GM23338 (cell line): ENCODE data around the gene LRRC25. TPM values are rescaled to one million over a fixed set of nuclear protein-coding genes. Genes with fewer than 3 reads are reported as not detected.

ENCODE experiments used
- ATAC-seq: fragments of 200-7000 bp; cut with Tn5 transposase; 3 replicates; pipeline ENCODE4 v1.9.1; 2020
- DNase-seq: peaks from one replicate; pipeline ENCODE4 v3.0.0-alpha.2; 2015; ENCODE audit warnings: low spot score
- H2AFZ ChIP-seq: fragments of 200-600 bp; sonication (generic); 2 replicates; pipeline ENCODE4 v1.8.0; 2016; ENCODE audit warnings: antibody characterized with exemption, mild to moderate bottlenecking, moderate library complexity
- H3F3A ChIP-seq: fragments of 200-600 bp; sonication (generic); replicated peaks from 2 replicates; pipeline ENCODE4 v1.8.0; 2017; ENCODE audit warnings: antibody characterized with exemption, mixed run types, low read depth
- H3K27ac ChIP-seq: fragments of 200-600 bp; sonication (generic); 2 replicates; pipeline ENCODE4 v1.6.1; 2016; ENCODE audit warnings: low read depth
- H3K27me3 ChIP-seq: fragments of 200-600 bp; sonication (generic); 2 replicates; pipeline ENCODE4 v1.8.0; 2016; ENCODE audit warnings: mild to moderate bottlenecking, mixed run types, moderate library complexity; ENCODE audit not compliant: insufficient read depth
- H3K36me3 ChIP-seq: fragments of 200-600 bp; sonication (generic); 2 replicates; pipeline ENCODE4 v1.8.0; 2016; ENCODE audit warnings: mild to moderate bottlenecking; ENCODE audit not compliant: insufficient read depth
- H3K4me1 ChIP-seq: fragments of 200-600 bp; sonication (generic); 2 replicates; pipeline ENCODE4 v1.8.0; 2016; ENCODE audit warnings: mild to moderate bottlenecking, moderate library complexity; ENCODE audit not compliant: insufficient read depth
- H3K4me2 ChIP-seq: fragments of 200-600 bp; sonication (generic); 2 replicates; pipeline ENCODE4 v1.7.1; 2017; ENCODE audit warnings: mixed run types
- H3K4me3 ChIP-seq: fragments of 200-600 bp; sonication (generic); 2 replicates; pipeline ENCODE4 v1.6.1; 2016; ENCODE audit warnings: mixed run types
- H3K79me2 ChIP-seq: fragments of 200-600 bp; sonication (generic); replicated peaks from 2 replicates; pipeline ENCODE4 v1.8.0; 2017; ENCODE audit warnings: mild to moderate bottlenecking; ENCODE audit not compliant: insufficient read depth
- H3K9me2 ChIP-seq: fragments of 200-600 bp; sonication (generic); 2 replicates; pipeline ENCODE4 v1.8.0; 2017; ENCODE audit not compliant: insufficient read depth
- H4K20me1 ChIP-seq: fragments of 200-600 bp; sonication (generic); replicated peaks from 2 replicates; pipeline ENCODE4 v1.8.0; 2017; ENCODE audit warnings: mild to moderate bottlenecking; ENCODE audit not compliant: insufficient read depth
- H3K27ac Mint-ChIP-seq: 2 replicates; pipeline ENCODE4 v1.8.0; 2020; ENCODE audit warnings: inconsistent platforms, mild to moderate bottlenecking, moderate library complexity, mixed read lengths
- H3K27me3 Mint-ChIP-seq: 3 replicates; pipeline ENCODE4 v1.8.0; 2022; ENCODE audit warnings: low read depth, mild to moderate bottlenecking, moderate library complexity, mixed read lengths, inconsistent platforms; ENCODE audit not compliant: insufficient read depth, poor library complexity
- H3K36me3 Mint-ChIP-seq: 3 replicates; pipeline ENCODE4 v1.8.0; 2021; ENCODE audit warnings: low read depth, mild to moderate bottlenecking, inconsistent platforms, moderate library complexity, mixed read lengths
- H3K4me1 Mint-ChIP-seq: 3 replicates; pipeline ENCODE4 v1.8.0; 2020; ENCODE audit warnings: mild to moderate bottlenecking, inconsistent platforms, mixed read lengths
- H3K4me3 Mint-ChIP-seq: 3 replicates; pipeline ENCODE4 v1.8.0; 2021; ENCODE audit warnings: moderate library complexity, mild to moderate bottlenecking, inconsistent platforms, mixed read lengths
- H3K9me3 Mint-ChIP-seq: 3 replicates; pipeline ENCODE4 v1.8.0; 2020; ENCODE audit warnings: moderate library complexity, mild to moderate bottlenecking, inconsistent platforms, mixed read lengths
- CREB1 ChIP-seq: fragments of 250-450 bp; sonication (Bioruptor Pico); IDR thresholded peaks from 2 replicates; pipeline ENCODE4 v1.5.0; 2020; ENCODE audit warnings: low read depth, mild to moderate bottlenecking, moderate library complexity
- JUNB ChIP-seq: IDR thresholded peaks from one replicate; pipeline ENCODE4 v1.6.1; 2016; ENCODE audit warnings: antibody characterized with exemption; ENCODE audit not compliant: unreplicated experiment
- NANOG ChIP-seq: IDR thresholded peaks from 2 replicates; pipeline ENCODE4 v1.6.1; 2016; ENCODE audit warnings: antibody characterized with exemption, borderline replicate concordance
- POLR2AphosphoS5 ChIP-seq: IDR thresholded peaks from 2 replicates; pipeline ENCODE4 v1.6.1; 2016; ENCODE audit warnings: antibody characterized with exemption, low read depth
- REST ChIP-seq: IDR thresholded peaks from one replicate; pipeline ENCODE4 v1.6.1; 2018; ENCODE audit warnings: antibody characterized with exemption; ENCODE audit not compliant: unreplicated experiment
- STAT1 ChIP-seq: IDR thresholded peaks from one replicate; pipeline ENCODE4 v1.6.1; 2016; ENCODE audit warnings: antibody characterized with exemption; ENCODE audit not compliant: unreplicated experiment
- ZNF331 ChIP-seq: fragments of 250-450 bp; sonication (Bioruptor Pico); IDR thresholded peaks from 2 replicates; pipeline ENCODE4 v1.5.0; 2020; ENCODE audit warnings: low read depth, mild to moderate bottlenecking, moderate library complexity
- polyA plus RNA-seq: library from polyadenylated mRNA; unstranded; fragments of >200 nt; fragmentation: Nextera tagmentation; extraction: Ambion mirVana; gene quantifications from 2 replicates; pipeline ENCODE4 v1.2.1, GENCODE V29; 2016
- total RNA-seq: library from RNA; depleted of rRNA; stranded (reverse); fragments of >200 nt; shearing (Covaris generic); gene quantifications from 2 replicates; pipeline ENCODE4 v1.2.3, GENCODE V29; 2014
- TF ChIP-seq, protein P1 (sequence below): IDR thresholded peaks from 2 replicates; pipeline ENCODE4 v1.6.1; 2016; ENCODE audit warnings: antibody characterized with exemption

LRRC25 gene
- total and polyA plus RNA-seq, 2 experiments from 2014 or later, result 0.17 to 0.24 TPM

GRCh38 chr19:18438331-18439024 is 41.1 kb upstream of the LRRC25 start:
- Histone ChIP-seq H2AFZ (peak overlapping the region; percentile 76; the same call in 1 of the 2 replicates), H3K4me2 (peak overlapping the region; percentile 82), H3K27ac (peak overlapping the region; percentile 78; the same call in 1 of the 2 replicates), H3K4me1 (peaks cover 24% of the 10 kb centered on the region), H4K20me1 (peaks cover 3% of the 10 kb centered on the region), H3K4me3 (peak overlapping the region; percentile 79), H3F3A (peaks cover 30% of the 10 kb centered on the region; the same call in 1 of the 2 replicates), H3K36me3 (no peaks in the 10 kb centered on the region), H3K79me2 (no peaks in the 10 kb centered on the region), H3K27me3 (no peaks in the 10 kb centered on the region), H3K9me2 (no peaks in the 10 kb centered on the region)
- H3K4me3 Mint-ChIP-seq, result peak overlapping the region; percentile 49
- peaks cover 34% of the 10 kb centered on the region for H3K27me3 Mint-ChIP-seq
- peaks cover 31% of the 10 kb centered on the region for H3K4me1 Mint-ChIP-seq
- peaks cover 4% of the 10 kb centered on the region for H3K9me3 Mint-ChIP-seq
- H3K36me3 Mint-ChIP-seq, result peaks cover 26% of the 10 kb centered on the region
- ATAC-seq (peak; percentile 13), DNase-seq (peak; percentile 64)
- TF ChIP-seq JUNB (no peak), REST (no peak), ZNF331 (CRISPR knock-in tag) (no peak), NANOG (no peak), CREB1 (CRISPR knock-in tag) (no peak), POLR2AphosphoS5 (no peak)
- TF ChIP-seq, protein P1, sequence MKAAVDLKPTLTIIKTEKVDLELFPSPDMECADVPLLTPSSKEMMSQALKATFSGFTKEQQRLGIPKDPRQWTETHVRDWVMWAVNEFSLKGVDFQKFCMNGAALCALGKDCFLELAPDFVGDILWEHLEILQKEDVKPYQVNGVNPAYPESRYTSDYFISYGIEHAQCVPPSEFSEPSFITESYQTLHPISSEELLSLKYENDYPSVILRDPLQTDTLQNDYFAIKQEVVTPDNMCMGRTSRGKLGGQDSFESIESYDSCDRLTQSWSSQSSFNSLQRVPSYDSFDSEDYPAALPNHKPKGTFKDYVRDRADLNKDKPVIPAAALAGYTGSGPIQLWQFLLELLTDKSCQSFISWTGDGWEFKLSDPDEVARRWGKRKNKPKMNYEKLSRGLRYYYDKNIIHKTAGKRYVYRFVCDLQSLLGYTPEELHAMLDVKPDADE, result no peak
- H3K27ac Mint-ChIP-seq, result peak overlapping the region; percentile 72; the same call in 1 of the 2 replicates

- Histone ChIP-seq H3K27ac (peak within 1 kb of the TSS; percentile 78; the same call in 1 of the 2 replicates), H3K27me3 (no peaks in the 10 kb centered on the region), H3K36me3 (no peaks in the 10 kb centered on the region), H4K20me1 (peaks cover 3% of the 10 kb centered on the region), H3K79me2 (no peaks in the 10 kb centered on the region), H3K4me3 (peak within 1 kb of the TSS; percentile 79), H3K4me1 (peaks cover 28% of the 10 kb centered on the region), H2AFZ (peak within 1 kb of the TSS; percentile 76), H3K9me2 (no peaks in the 10 kb centered on the region), H3F3A (peaks cover 30% of the 10 kb centered on the region; the same call in 1 of the 2 replicates), H3K4me2 (peak within 1 kb of the TSS; percentile 82)
- peak; percentile 21 for ATAC-seq
- peak within 1 kb of the TSS; percentile 78 for H3K4me3 Mint-ChIP-seq
- peaks cover 4% of the 10 kb centered on the region for H3K9me3 Mint-ChIP-seq
- H3K27me3 Mint-ChIP-seq, result peaks cover 31% of the 10 kb centered on the region
- H3K27ac Mint-ChIP-seq, result peak within 1 kb of the TSS; percentile 72; the same call in 1 of the 2 replicates
- peak; percentile 79 for DNase-seq
- H3K4me1 Mint-ChIP-seq, result peaks cover 31% of the 10 kb centered on the region
- H3K36me3 Mint-ChIP-seq, result peaks cover 22% of the 10 kb centered on the region
- TF ChIP-seq STAT1, result no peak
- TF ChIP-seq, protein P1, result no peak
- peak; percentile 80 for TF ChIP-seq POLR2AphosphoS5
These were observed 40.3 kb upstream of the LRRC25 start, which contains the start of gene ISYNA1 for GRCh38 chr19:18437491-18438330. Gene ISYNA1, minus strand, starts transcription at chr19:18438133. Its CDS starts 154 bp downstream, at chr19:18437979.
